SU-DHL-6 (cell line): ENCODE measurements around the gene CORO2A.

ENCODE experiments used
- CTCF ChIP-seq: fragments of 200-600 bp; sonication (generic); IDR thresholded peaks from one replicate; pipeline ENCODE4 v1.5.1; 2017; ENCODE audit warnings: antibody characterized with exemption, mild to moderate bottlenecking, low read length, moderate library complexity; ENCODE audit not compliant: insufficient read depth, poor library complexity, severe bottlenecking
- EZH2phosphoT487 ChIP-seq: fragments of 200-600 bp; sonication (generic), shearing (Covaris generic); conservative IDR thresholded peaks from 2 replicates; pipeline ENCODE4 v1.6.1; 2018; ENCODE audit warnings: mild to moderate bottlenecking, antibody characterized with exemption, low read length, moderate library complexity, mixed read lengths

- TF ChIP-seq EZH2phosphoT487 (no peak), CTCF (no peak)
These were observed 84.5 kb downstream of the CORO2A start for GRCh38 chr9:98107926-98108325.
